ENCODE measurements around the gene DYRK3.
"Not testable (repeated sequence)": the region's sequence is repeated elsewhere in the genome, so short reads cannot be mapped to it uniquely, and the experiment has no call there.

The DYRK3 gene

GRCh38 chr1:206635080-206635977 lies at the start of gene DYRK3:
Gene DYRK3 (plus strand): TSS chr1:206635536. CDS start chr1:206635704, 168 bp downstream.
- DNase-seq (ENCODE audit: low spot score): peak; percentile 95

GRCh38 chr1:206586501-206587445 lies 48.6 kb upstream of the DYRK3 start:
- no peak for DNase-seq (ENCODE audit: low spot score)

- DNase-seq (ENCODE audit: low spot score): no peak
Measured at GRCh38 chr1:206587904-206588303, 47.4 kb upstream of the DYRK3 start.

GRCh38 chr1:206588492-206588891 lies 46.8 kb upstream of the DYRK3 start:
- DNase-seq (ENCODE audit: low spot score): no peak

- DNase-seq (ENCODE audit: low spot score): no peak
Measured at GRCh38 chr1:206589206-206589605, 46.1 kb upstream of the DYRK3 start.

GRCh38 chr1:206590025-206590758 lies 45.1 kb upstream of the DYRK3 start:
- peak; percentile 15 for DNase-seq (ENCODE audit: low spot score)

- DNase-seq (ENCODE audit: low spot score): no peak
Measured at GRCh38 chr1:206591226-206591625, 44.1 kb upstream of the DYRK3 start.

GRCh38 chr1:206591696-206592095 lies 43.6 kb upstream of the DYRK3 start:
- DNase-seq (ENCODE audit: low spot score): no peak

- DNase-seq (ENCODE audit: low spot score): no peak
Measured at GRCh38 chr1:206593351-206593925, 41.9 kb upstream of the DYRK3 start.

GRCh38 chr1:206595581-206596318 lies 39.6 kb upstream of the DYRK3 start:
- DNase-seq (ENCODE audit: low spot score): no peak

GRCh38 chr1:206596319-206596666 lies 39.0 kb upstream of the DYRK3 start:
- DNase-seq (ENCODE audit: low spot score): no peak

- no peak for DNase-seq (ENCODE audit: low spot score)
Measured at GRCh38 chr1:206600527-206600926, 34.8 kb upstream of the DYRK3 start.

GRCh38 chr1:206604861-206605260 lies 30.5 kb upstream of the DYRK3 start:
- DNase-seq (ENCODE audit: low spot score): no peak

- peak; percentile 18 for DNase-seq (ENCODE audit: low spot score)
Measured at GRCh38 chr1:206606867-206607266, 28.5 kb upstream of the DYRK3 start.

GRCh38 chr1:206608108-206608698 lies 27.1 kb upstream of the DYRK3 start:
- peak; percentile 47 for DNase-seq (ENCODE audit: low spot score)

- DNase-seq (ENCODE audit: low spot score): no peak
Measured at GRCh38 chr1:206609229-206609991, 25.9 kb upstream of the DYRK3 start.

GRCh38 chr1:206612129-206612876 lies 23.0 kb upstream of the DYRK3 start, which contains the start of gene EIF2D:
Gene EIF2D (minus strand): TSS chr1:206612465. CDS start chr1:206612342, 123 bp downstream.
- DNase-seq (ENCODE audit: low spot score): peak; percentile 95

- DNase-seq (ENCODE audit: low spot score): not testable (repeated sequence)
Measured at GRCh38 chr1:206626396-206626795, 8.9 kb upstream of the DYRK3 start.

GRCh38 chr1:206628916-206629315 lies 6.4 kb upstream of the DYRK3 start:
- no peak for DNase-seq (ENCODE audit: low spot score)

All from hematopoietic multipotent progenitor cell treated with erythropoietin and hydrocortisone succinate and interleukin-3 and kit ligand, for 15 days (in vitro differentiated cells).